Peyer's patch (tissue), 4 donors: ENCODE measurements around the gene CD164. TPM values are rescaled to one million over a fixed set of nuclear protein-coding genes. Genes with fewer than 3 reads are reported as not detected.

Experiments used
- DNase-seq, 3 donors: peaks; one replicate each; pipeline ENCODE4 v3.0.0-alpha.2; 2017 to 2019
- H3K27ac ChIP-seq, 4 donors: fragments of 200-600 bp; sonication (generic); one replicate each; pipeline ENCODE4 v1.5.1; 2016 to 2019
- H3K27me3 ChIP-seq, 2 donors: fragments of 200-600 bp; sonication (generic); one replicate each; pipeline ENCODE4 v1.5.1; 2019
- H3K36me3 ChIP-seq, 3 donors: fragments of 200-600 bp; sonication (generic); one replicate each; pipeline ENCODE4 v1.5.1; 2016 to 2019
- H3K4me1 ChIP-seq, 4 donors: fragments of 200-600 bp; sonication (generic); one replicate each; pipeline ENCODE4 v1.5.1; 2016 to 2019
- H3K4me3 ChIP-seq, 4 donors: fragments of 200-600 bp; sonication (generic); 1 replicate in 3 of 4; 2 replicates in 1 of 4; pipeline ENCODE4 v1.5.1; 2016 to 2019; ENCODE audit warnings: mild to moderate bottlenecking in 1 of 4
- H3K9me3 ChIP-seq, 4 donors: fragments of 200-600 bp; sonication (generic); one replicate each; pipeline ENCODE4 v1.5.1; 2016 to 2019; ENCODE audit warnings: mild to moderate bottlenecking in 1 of 4
- POLR2A ChIP-seq, 2 donors: fragments of 450-650 bp; IDR thresholded peaks; one replicate each; pipeline ENCODE4 v1.5.1; 2017; ENCODE audit warnings: antibody characterized with exemption in 2 of 2, mild to moderate bottlenecking in 2 of 2, moderate library complexity in 2 of 2
- total RNA-seq, 4 donors: library from RNA; depleted of rRNA; stranded (reverse); fragments of >200 nt; gene quantifications; one replicate each; pipeline ENCODE4 v1.1.0, GENCODE V29; 2016
- TF ChIP-seq, protein P1 (sequence below), 6 experiments: fragments of 450-650 bp in 4 of 6; fragments of 200-600 bp in 2 of 6; sonication (generic) in 1 of 6; IDR thresholded peaks; one replicate each; pipeline ENCODE4 v1.5.1; 2017 to 2019; ENCODE audit warnings: antibody characterized with exemption in 6 of 6, mild to moderate bottlenecking in 3 of 6, moderate library complexity in 1 of 6

CD164 gene
- total RNA-seq, 4 donors from 2014 or later: 62.7 to 382 (median 216) TPM

DNA sequence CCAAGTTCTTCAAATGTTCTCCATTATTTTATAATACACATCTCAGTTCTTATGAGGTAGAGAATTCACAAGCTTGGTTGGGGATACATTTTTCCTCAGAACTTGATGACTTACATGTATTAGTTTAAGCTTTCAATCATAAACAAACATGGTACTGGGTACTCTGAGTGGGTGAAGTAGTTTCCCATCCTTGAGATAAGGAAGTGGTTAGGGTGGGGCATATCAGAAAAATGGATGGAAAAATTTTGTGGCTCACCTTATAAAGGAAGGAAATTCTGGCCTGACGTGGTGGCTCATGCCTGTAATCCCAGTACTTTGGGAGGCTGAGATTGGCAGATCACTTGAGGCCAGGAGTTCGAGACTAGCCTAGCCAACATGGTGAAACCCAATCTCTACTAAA is 52.0 kb downstream of the CD164 start:
- no peak for DNase-seq
- peaks cover 0 to 12% (median 0%) of the 10 kb centered on the region in 4 donors for H3K4me1 ChIP-seq
- TF ChIP-seq, protein P1, sequence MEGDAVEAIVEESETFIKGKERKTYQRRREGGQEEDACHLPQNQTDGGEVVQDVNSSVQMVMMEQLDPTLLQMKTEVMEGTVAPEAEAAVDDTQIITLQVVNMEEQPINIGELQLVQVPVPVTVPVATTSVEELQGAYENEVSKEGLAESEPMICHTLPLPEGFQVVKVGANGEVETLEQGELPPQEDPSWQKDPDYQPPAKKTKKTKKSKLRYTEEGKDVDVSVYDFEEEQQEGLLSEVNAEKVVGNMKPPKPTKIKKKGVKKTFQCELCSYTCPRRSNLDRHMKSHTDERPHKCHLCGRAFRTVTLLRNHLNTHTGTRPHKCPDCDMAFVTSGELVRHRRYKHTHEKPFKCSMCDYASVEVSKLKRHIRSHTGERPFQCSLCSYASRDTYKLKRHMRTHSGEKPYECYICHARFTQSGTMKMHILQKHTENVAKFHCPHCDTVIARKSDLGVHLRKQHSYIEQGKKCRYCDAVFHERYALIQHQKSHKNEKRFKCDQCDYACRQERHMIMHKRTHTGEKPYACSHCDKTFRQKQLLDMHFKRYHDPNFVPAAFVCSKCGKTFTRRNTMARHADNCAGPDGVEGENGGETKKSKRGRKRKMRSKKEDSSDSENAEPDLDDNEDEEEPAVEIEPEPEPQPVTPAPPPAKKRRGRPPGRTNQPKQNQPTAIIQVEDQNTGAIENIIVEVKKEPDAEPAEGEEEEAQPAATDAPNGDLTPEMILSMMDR (IDR thresholded peaks at IDR 0.05): no peak
- no peak for TF ChIP-seq POLR2A (IDR thresholded peaks at IDR 0.05)
- no peaks in the 10 kb centered on the region for H3K9me3 ChIP-seq
- no peak overlapping the region for H3K4me3 ChIP-seq
- H3K27me3 ChIP-seq: no peaks in the 10 kb centered on the region
- no peaks in the 10 kb centered on the region for H3K36me3 ChIP-seq
- H3K27ac ChIP-seq: no peak overlapping the region

DNA sequence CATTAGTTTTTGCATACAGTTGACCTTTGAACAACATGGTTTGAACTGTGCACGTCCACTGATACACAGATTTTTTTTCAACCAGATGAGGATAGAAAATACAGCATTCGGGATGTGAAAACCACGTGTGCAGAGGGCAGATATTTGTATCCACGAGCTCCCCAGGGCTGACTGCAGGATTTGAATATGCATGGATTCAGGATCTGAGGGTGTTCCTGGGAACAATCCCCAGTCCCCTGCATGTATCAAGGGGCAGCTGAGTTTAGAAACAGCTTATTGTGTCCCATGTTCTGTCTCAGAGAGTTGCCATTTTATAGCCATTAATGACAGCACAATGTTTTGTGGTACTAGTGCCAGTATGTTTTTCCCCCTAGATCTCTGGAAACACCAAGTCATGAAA is 53.6 kb downstream of the CD164 start:
- TF ChIP-seq POLR2A (IDR thresholded peaks at IDR 0.05): no peak
- TF ChIP-seq, protein P1 (IDR thresholded peaks at IDR 0.05): no peak
- no peak overlapping the region for H3K27ac ChIP-seq
- no peaks in the 10 kb centered on the region for H3K9me3 ChIP-seq
- H3K4me3 ChIP-seq: no peak overlapping the region
- no peak for DNase-seq
- no peaks in the 10 kb centered on the region for H3K27me3 ChIP-seq
- peaks cover 0 to 12% (median 0%) of the 10 kb centered on the region in 4 donors for H3K4me1 ChIP-seq
- no peaks in the 10 kb centered on the region for H3K36me3 ChIP-seq

DNA sequence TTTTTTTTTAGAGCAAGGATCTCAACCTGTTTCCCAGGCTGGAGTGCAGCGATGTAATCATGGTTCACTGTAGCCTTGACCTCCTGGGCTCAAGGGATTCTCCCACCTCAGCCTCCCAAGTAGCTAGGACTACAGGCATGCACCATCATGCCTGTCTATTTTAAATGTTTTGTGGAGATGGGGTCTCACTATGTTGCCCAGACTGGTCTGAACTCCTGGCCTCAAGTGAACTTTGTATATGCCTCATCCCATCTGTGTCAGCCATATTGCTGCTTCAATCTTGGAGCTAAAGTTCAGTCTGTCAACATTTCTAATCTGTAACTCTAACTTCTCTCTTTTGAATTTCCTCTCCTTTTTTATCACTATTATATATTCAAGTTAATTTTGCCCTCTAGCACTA is 54.3 kb downstream of the CD164 start:
- H3K4me3 ChIP-seq: no peak overlapping the region

DNA sequence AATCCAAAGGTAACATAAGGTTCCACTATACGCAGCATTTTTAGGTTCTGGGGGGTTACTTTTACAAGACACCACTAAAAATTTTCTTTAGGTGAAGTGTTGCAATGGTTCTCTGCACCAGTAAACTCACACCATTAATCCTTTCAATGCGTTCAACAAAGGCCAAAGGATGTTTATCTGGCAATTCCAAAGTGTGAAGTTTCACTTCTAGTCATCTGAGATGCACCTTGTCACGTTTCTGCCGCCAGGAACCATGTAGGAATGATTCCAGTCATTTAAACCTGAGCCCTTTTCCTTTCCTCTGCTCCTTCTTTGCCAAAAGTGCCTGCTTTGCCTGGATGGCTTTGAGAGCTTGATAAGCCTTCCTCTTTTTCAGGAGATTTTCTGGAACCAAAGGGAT is 54.8 kb downstream of the CD164 start:
- H3K4me1 ChIP-seq: peaks cover 0 to 7% (median 0%) of the 10 kb centered on the region in 4 donors
- DNase-seq: no peak
- no peak for TF ChIP-seq POLR2A (IDR thresholded peaks at IDR 0.05)
- TF ChIP-seq, protein P1 (IDR thresholded peaks at IDR 0.05): no peak
- no peaks in the 10 kb centered on the region for H3K36me3 ChIP-seq
- no peak overlapping the region for H3K4me3 ChIP-seq
- H3K27me3 ChIP-seq: no peaks in the 10 kb centered on the region
- H3K9me3 ChIP-seq: no peaks in the 10 kb centered on the region
- H3K27ac ChIP-seq: no peak overlapping the region

More for the DNA sequence above, 54.3 kb downstream of the CD164 start:
- Histone ChIP-seq H3K9me3 (no peaks in the 10 kb centered on the region), H3K36me3 (no peaks in the 10 kb centered on the region), H3K27ac (no peak overlapping the region), H3K4me1 (peaks cover 0 to 9% (median 0%) of the 10 kb centered on the region in 4 donors), H3K27me3 (no peaks in the 10 kb centered on the region)
- TF ChIP-seq, protein P1 (IDR thresholded peaks at IDR 0.05): no peak
- TF ChIP-seq POLR2A (IDR thresholded peaks at IDR 0.05): no peak
- no peak for DNase-seq

DNA sequence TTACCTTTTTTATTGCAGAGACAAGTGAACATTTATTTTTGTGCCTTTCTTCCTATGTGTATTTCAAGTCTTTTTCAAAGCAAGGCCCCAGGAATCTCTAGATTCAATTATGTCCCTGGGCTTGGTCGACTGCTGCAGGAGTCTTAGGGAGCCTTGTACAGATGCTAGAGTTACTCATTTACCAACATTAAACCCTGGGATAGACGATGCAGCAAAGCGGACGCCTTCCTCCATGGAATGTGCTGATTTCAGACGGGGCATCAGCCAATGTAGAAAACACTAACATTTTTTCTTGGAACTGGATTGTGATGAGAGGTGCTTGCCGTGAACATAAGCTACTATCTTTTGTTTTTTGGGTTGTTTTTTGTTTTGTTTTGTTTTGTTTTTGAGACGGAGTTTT is 55.9 kb downstream of the CD164 start:
- Histone ChIP-seq H3K4me1 (no peaks in the 10 kb centered on the region), H3K9me3 (no peaks in the 10 kb centered on the region), H3K27me3 (no peaks in the 10 kb centered on the region), H3K27ac (no peak overlapping the region), H3K36me3 (no peaks in the 10 kb centered on the region), H3K4me3 (no peak overlapping the region)
- no peak for DNase-seq
- TF ChIP-seq, protein P1 (IDR thresholded peaks at IDR 0.05): no peak
- no peak for TF ChIP-seq POLR2A (IDR thresholded peaks at IDR 0.05)

DNA sequence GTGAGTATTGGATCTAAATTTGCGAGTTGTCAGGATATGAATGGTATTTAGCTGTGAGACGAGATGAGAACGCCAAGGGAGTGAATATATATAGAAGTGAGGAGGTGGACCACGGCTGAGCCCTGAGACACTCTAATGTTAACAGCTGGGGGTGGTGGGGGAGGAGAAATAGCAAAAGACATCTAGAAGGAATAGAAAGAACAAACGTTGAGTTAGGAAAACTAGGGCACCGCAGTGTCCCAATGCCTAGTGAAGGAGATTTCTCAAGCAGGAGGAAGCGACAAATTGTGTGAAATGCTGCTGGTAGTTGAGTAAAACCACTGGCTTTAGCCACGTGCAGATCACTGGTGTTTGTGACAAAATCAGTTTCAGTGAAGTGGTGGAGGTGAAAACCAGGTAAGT is 56.9 kb downstream of the CD164 start:
- no peaks in the 10 kb centered on the region for H3K36me3 ChIP-seq
- TF ChIP-seq, protein P1 (IDR thresholded peaks at IDR 0.05): no peak
- no peaks in the 10 kb centered on the region for H3K9me3 ChIP-seq
- no peak overlapping the region for H3K4me3 ChIP-seq
- no peak overlapping the region for H3K27ac ChIP-seq
- H3K27me3 ChIP-seq: no peaks in the 10 kb centered on the region
- DNase-seq: no peak
- H3K4me1 ChIP-seq: no peaks in the 10 kb centered on the region
